Ovary (tissue), 9 donors: Measurements from ENCODE around the gene ZC2HC1C. TPM values are rescaled to one million over a fixed set of nuclear protein-coding genes. Genes with fewer than 3 reads are reported as not detected.

ENCODE experiments used
- DNase-seq, 5 donors: peaks; one replicate each; pipeline ENCODE4 v3.0.0-alpha.2; 2019 to 2020
- H3K27ac ChIP-seq, 2 donors: fragments of 200-600 bp; one replicate each; pipeline versions ENCODE4 v1.5.1 to v1.8.0; 2019 to 2022
- H3K27me3 ChIP-seq: fragments of 200-600 bp; one replicate; pipeline ENCODE4 v1.8.0; 2022
- H3K36me3 ChIP-seq: fragments of 200-600 bp; sonication (generic); one replicate; pipeline ENCODE4 v1.5.1; 2019
- H3K4me1 ChIP-seq: one replicate; pipeline ENCODE4 v1.8.1; 2013; ENCODE audit warnings: mild to moderate bottlenecking, moderate library complexity; ENCODE audit not compliant: insufficient read depth
- H3K4me3 ChIP-seq: fragments of 200-600 bp; sonication (generic); one replicate; pipeline ENCODE4 v1.5.1; 2017
- H3K9me3 ChIP-seq, 2 donors: fragments of 200-600 bp in 1 of 2; sonication (generic) in 1 of 2; one replicate each; pipeline versions ENCODE4 v1.5.1 to v1.8.1; 2013 to 2019; ENCODE audit warnings: mild to moderate bottlenecking in 1 of 2, moderate library complexity in 1 of 2
- EP300 ChIP-seq: sonication (generic); formaldehyde crosslinking; IDR thresholded peaks from one replicate; pipeline ENCODE4 v1.6.1; 2017; ENCODE audit warnings: antibody characterized with exemption
- POLR2A ChIP-seq: fragments of 450-650 bp; IDR thresholded peaks from one replicate; pipeline ENCODE4 v1.6.1; 2017; ENCODE audit warnings: antibody characterized with exemption, mild to moderate bottlenecking, moderate library complexity
- WGBS, 3 donors: extraction: QIAGEN DNeasy Blood & Tissue Kit in 1 of 3; methylation state at CpG; one replicate each; pipeline versions ENCODE4 v1.1.5 to v1.1.7; 2013 to 2017; 5-methylcytosine and 5-hydroxymethylcytosine counted together
- intact Hi-C, 4 donors: fragments of 100-400 bp; cut with DNase I; formaldehyde crosslinking; loops; one replicate each; pipeline versions ENCODE4 v1.11.0 to v1.15.1; 2022 to 2023
- polyA plus RNA-seq, 2 donors: library from polyadenylated mRNA; stranded (reverse); fragments of 200-250 nt in 1 of 2; fragments of 350-450 nt in 1 of 2; fragmentation: Illumina TruSeq in 1 of 2; extraction: RNeasy Lipid Tissue Mini Kit (QIAGEN cat#74804) in 1 of 2; gene quantifications; one replicate each; pipeline ENCODE4 v1.2.3, GENCODE V29; 2013 to 2014
- total RNA-seq, 7 donors: library from RNA; depleted of rRNA in 2 of 7; stranded (reverse); fragments of >200 nt in 2 of 7; fragmentation: NEBNext Ultra II Directional in 3 of 7; extraction: Animal tissue kit (Norgen Biotek cat#: 25700) in 3 of 7; gene quantifications; one replicate each; pipeline versions ENCODE4 v1.1.0 to v1.2.4, GENCODE V29; 2016 to 2023
- TF ChIP-seq, protein P1 (sequence below), 3 donors: fragments of 450-650 bp in 2 of 3; fragments of 200-600 bp in 1 of 3; IDR thresholded peaks; one replicate each; pipeline versions ENCODE4 v1.5.1 to v1.8.0; 2016 to 2022; ENCODE audit warnings: antibody characterized with exemption in 3 of 3, mild to moderate bottlenecking in 1 of 3
- donor health status: DM: no; HTN: no; CAD: no; lungs with moderate emphysema.
- donor health status: DM: no; HTN: no; CAD: no.
- donor health status: Bipolar disorder and iron deficiency.
- donor health status: DM: yes; HTN: yes; CAD: no.
- donor health status: DM: no; HTN: no; CAD: no.
- donor health status: DM: yes; HTN: yes; CAD: no.

ZC2HC1C gene
- total and polyA plus RNA-seq, 9 donors: 0.46 to 9.2 (median 1.3) TPM

DNA sequence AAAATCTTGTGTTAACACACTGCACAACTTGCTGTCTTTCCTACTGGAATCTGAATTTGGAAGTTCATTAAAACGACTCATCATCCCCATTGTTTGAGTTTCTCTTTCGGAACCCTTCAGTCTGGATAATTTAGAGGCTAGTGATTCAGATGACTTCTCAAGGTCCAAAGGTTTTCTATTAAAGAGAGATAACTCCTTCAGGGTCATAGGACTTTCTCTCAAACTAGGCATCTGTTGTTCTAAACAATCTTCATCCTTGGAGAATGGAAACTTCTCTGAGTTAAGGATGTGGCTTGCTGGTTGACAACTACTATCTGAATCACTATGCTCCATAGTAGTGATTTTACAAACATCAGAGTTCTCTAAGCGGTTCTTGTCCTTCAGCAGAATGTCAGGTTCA, 22.5 kb upstream of the ZC2HC1C start:
- no peaks in the 10 kb centered on the region for H3K36me3 ChIP-seq
- H3K27ac ChIP-seq: no peak overlapping the region
- H3K4me1 ChIP-seq: peaks cover 6% of the 10 kb centered on the region
- no peaks in the 10 kb centered on the region for H3K9me3 ChIP-seq
- no peak for DNase-seq
- TF ChIP-seq, protein P1, sequence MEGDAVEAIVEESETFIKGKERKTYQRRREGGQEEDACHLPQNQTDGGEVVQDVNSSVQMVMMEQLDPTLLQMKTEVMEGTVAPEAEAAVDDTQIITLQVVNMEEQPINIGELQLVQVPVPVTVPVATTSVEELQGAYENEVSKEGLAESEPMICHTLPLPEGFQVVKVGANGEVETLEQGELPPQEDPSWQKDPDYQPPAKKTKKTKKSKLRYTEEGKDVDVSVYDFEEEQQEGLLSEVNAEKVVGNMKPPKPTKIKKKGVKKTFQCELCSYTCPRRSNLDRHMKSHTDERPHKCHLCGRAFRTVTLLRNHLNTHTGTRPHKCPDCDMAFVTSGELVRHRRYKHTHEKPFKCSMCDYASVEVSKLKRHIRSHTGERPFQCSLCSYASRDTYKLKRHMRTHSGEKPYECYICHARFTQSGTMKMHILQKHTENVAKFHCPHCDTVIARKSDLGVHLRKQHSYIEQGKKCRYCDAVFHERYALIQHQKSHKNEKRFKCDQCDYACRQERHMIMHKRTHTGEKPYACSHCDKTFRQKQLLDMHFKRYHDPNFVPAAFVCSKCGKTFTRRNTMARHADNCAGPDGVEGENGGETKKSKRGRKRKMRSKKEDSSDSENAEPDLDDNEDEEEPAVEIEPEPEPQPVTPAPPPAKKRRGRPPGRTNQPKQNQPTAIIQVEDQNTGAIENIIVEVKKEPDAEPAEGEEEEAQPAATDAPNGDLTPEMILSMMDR (IDR thresholded peaks at IDR 0.05): no peak
- 85 to 91% (median 86%) methylated on average over 3 of the region's 3 CpGs for WGBS, 3 donors
- no peaks in the 10 kb centered on the region for H3K27me3 ChIP-seq
- no peak overlapping the region for H3K4me3 ChIP-seq
- intact Hi-C loops: no loop called here

GRCh38 chr14:75047506-75047905, 21.9 kb upstream of the ZC2HC1C start:
- no peak for DNase-seq
- intact Hi-C loops: no loop called here
- 89 to 97% (median 97%) methylated on average over 4 of the region's 4 CpGs for WGBS, 3 donors
- Histone ChIP-seq H3K36me3 (no peaks in the 10 kb centered on the region), H3K4me3 (no peak overlapping the region), H3K27ac (no peak overlapping the region), H3K27me3 (no peaks in the 10 kb centered on the region), H3K4me1 (peaks cover 4% of the 10 kb centered on the region), H3K9me3 (no peaks in the 10 kb centered on the region)
- TF ChIP-seq POLR2A (no peak), EP300 (no peak)
- TF ChIP-seq, protein P1 (IDR thresholded peaks at IDR 0.05): no peak

GRCh38 chr14:75048101-75048500, 21.3 kb upstream of the ZC2HC1C start:
- 56 to 71% (median 61%) methylated on average over 2 of the region's 2 CpGs for WGBS, 3 donors
- TF ChIP-seq EP300 (no peak), POLR2A (no peak)
- TF ChIP-seq, protein P1 (IDR thresholded peaks at IDR 0.05): no peak
- no peak for DNase-seq
- H3K9me3 ChIP-seq: no peaks in the 10 kb centered on the region
- H3K27ac ChIP-seq: no peak overlapping the region
- H3K36me3 ChIP-seq: no peaks in the 10 kb centered on the region
- H3K4me3 ChIP-seq: no peak overlapping the region
- no peaks in the 10 kb centered on the region for H3K27me3 ChIP-seq
- intact Hi-C loops: loop anchor here in 1 of 4 donors (2.0 kb wide), 1 partner anchor 15 kb away; no protein-coding TSS in a partner anchor
- peaks cover 4% of the 10 kb centered on the region for H3K4me1 ChIP-seq

- WGBS, 3 donors: 83 to 88% (median 87%) methylated on average over 5 of the region's 5 CpGs
- H3K27ac ChIP-seq: no peak overlapping the region
- intact Hi-C loops: loop anchor here in 1 of 4 donors (2.0 kb wide), 1 partner anchor 14 kb away; no protein-coding TSS in a partner anchor
- H3K36me3 ChIP-seq: no peaks in the 10 kb centered on the region
- no peak for DNase-seq
- peaks cover 4% of the 10 kb centered on the region for H3K4me1 ChIP-seq
- TF ChIP-seq EP300 (no peak), POLR2A (no peak)
- TF ChIP-seq, protein P1 (IDR thresholded peaks at IDR 0.05): no peak
- H3K27me3 ChIP-seq: no peaks in the 10 kb centered on the region
- no peaks in the 10 kb centered on the region for H3K9me3 ChIP-seq
- no peak overlapping the region for H3K4me3 ChIP-seq
Measured at GRCh38 chr14:75049136-75049535, 20.3 kb upstream of the ZC2HC1C start.
